ENCODE data around the gene CCDC201.

GRCh38 chr7:45919231-45919784, 46.4 kb upstream of the CCDC201 start:
- TF ChIP-seq CTCF (IDR thresholded peaks at IDR 0.05) = no peak
- TF ChIP-seq SIN3A (IDR thresholded peaks at IDR 0.05; ENCODE audit: borderline replicate concordance, insufficient read depth, low read depth, low read length) = no peak
- TF ChIP-seq TCF7L2 (IDR thresholded peaks at IDR 0.05; ENCODE audit: low read depth, low read length) = no peak

Measured in Panc1 (cell line).